HCT116 (cell line): ENCODE data around the gene LAMP5. TPM values are rescaled to one million over a fixed set of nuclear protein-coding genes. Genes with fewer than 3 reads are reported as not detected.

Source experiments
- ATAC-seq: fragments of 200-7000 bp; cut with Tn5 transposase; 2 replicates; pipeline ENCODE4 v1.9.1; 2020; ENCODE audit warnings: mild to moderate bottlenecking, moderate library complexity
- BruUV-seq: library from RNA; stranded (reverse); fragments of 400-500 nt; replicated peaks from 2 replicates; lab custom pipeline; 2021; lab: Mats Ljungman, UMichigan
- CTCF ChIA-PET: fragments of 300-600 bp; sonication (Branson Sonifier 250); formaldehyde crosslinking; loops from one replicate; lab custom pipeline; 2021; ENCODE audit warnings: antibody characterized with exemption; lab: Charles Lee
- POLR2A ChIA-PET: fragments of 300-600, 350-600 bp; sonication (Branson Sonifier 250); formaldehyde crosslinking; loops from one replicate; lab custom pipeline; 2021; ENCODE audit warnings: antibody characterized with exemption; lab: Charles Lee
- RAD21 ChIA-PET, 2 experiments: fragments of 300-600 bp; sonication (Branson Sonifier 250); formaldehyde crosslinking; loops; one replicate each; lab custom pipeline; 2023; ENCODE audit warnings: low total read pairs in 2 of 2; ENCODE audit not compliant: uncharacterized antibody in 2 of 2, unreplicated experiment in 2 of 2, low non-redundant PET in 1 of 2; lab: Charles Lee
- DNase-seq: peaks from one replicate; pipeline ENCODE4 v3.0.0-alpha.2; 2010; ENCODE audit warnings: low read depth, low spot score
- H2AFZ ChIP-seq: fragments of 200-600 bp; shearing (Covaris generic), sonication (generic); 2 replicates; pipeline ENCODE4 v1.6.1; 2017; ENCODE audit warnings: low read depth, mixed run types, mixed read lengths, antibody characterized with exemption, low read length; ENCODE audit not compliant: poor library complexity, severe bottlenecking
- H3K27ac ChIP-seq: 2 replicates; pipeline ENCODE4 v1.5.1; 2012; ENCODE audit warnings: low read depth, low read length
- H3K27me3 ChIP-seq: fragments of 200-600 bp; sonication (generic); 2 replicates; pipeline ENCODE4 v1.6.1; 2016; ENCODE audit warnings: mixed run types, low read length, mixed read lengths; ENCODE audit not compliant: insufficient read depth
- H3K36me3 ChIP-seq, 2 experiments: fragments of 200-500 bp in 1 of 2; fragments of 200-600 bp in 1 of 2; sonication (Bioruptor generic) in 1 of 2; sonication (generic) in 1 of 2; 2 replicates each; pipeline versions ENCODE4 v1.5.1 to v1.6.1; 2014 to 2016; ENCODE audit warnings: low read length in 2 of 2, inconsistent platforms in 1 of 2, mixed read lengths in 1 of 2, mixed run types in 1 of 2; ENCODE audit not compliant: insufficient read depth in 2 of 2, control insufficient read depth in 1 of 2
- H3K4me1 ChIP-seq, 2 experiments: fragments of 200-600 bp in 1 of 2; sonication (generic) in 1 of 2; 2 replicates each; pipeline versions ENCODE4 v1.5.1 to v1.6.1; 2012 to 2017; ENCODE audit warnings: low read length in 2 of 2, inconsistent platforms in 1 of 2, mild to moderate bottlenecking in 1 of 2, mixed read lengths in 1 of 2, mixed run types in 1 of 2, moderate library complexity in 1 of 2; ENCODE audit not compliant: insufficient read depth in 2 of 2, control insufficient read depth in 1 of 2
- H3K4me2 ChIP-seq: fragments of 200-600 bp; sonication (generic); 2 replicates; pipeline ENCODE4 v1.6.1; 2017; ENCODE audit warnings: mixed run types, low read length, mixed read lengths
- H3K4me3 ChIP-seq, 2 experiments: fragments of 200-600 bp in 1 of 2; sonication (generic) in 1 of 2; replicated peaks in 1 of 2; 2 replicates each; pipeline ENCODE4 v1.5.1; 2011 to 2016; ENCODE audit warnings: low read length in 2 of 2, control low read depth in 1 of 2, low read depth in 1 of 2, mild to moderate bottlenecking in 1 of 2, mixed read lengths in 1 of 2, mixed run types in 1 of 2
- H3K79me2 ChIP-seq: fragments of 200-600 bp; sonication (generic); 2 replicates; pipeline ENCODE4 v1.6.1; 2017; ENCODE audit warnings: mild to moderate bottlenecking, mixed run types, low read length, moderate library complexity, mixed read lengths; ENCODE audit not compliant: insufficient read depth
- H3K9ac ChIP-seq: fragments of 200-600 bp; sonication (generic); 2 replicates; pipeline ENCODE4 v1.6.1; 2016; ENCODE audit warnings: low read length, mixed read lengths
- H3K9me2 ChIP-seq: fragments of 200-600 bp; sonication (generic), shearing (Covaris generic); 2 replicates; pipeline ENCODE4 v1.6.1; 2017; ENCODE audit warnings: mixed run types, mild to moderate bottlenecking, moderate library complexity; ENCODE audit not compliant: insufficient read depth
- H3K9me3 ChIP-seq, 2 experiments: fragments of 200-500 bp in 1 of 2; fragments of 200-600 bp in 1 of 2; sonication (Bioruptor generic) in 1 of 2; sonication (generic) in 1 of 2; 2 replicates each; pipeline ENCODE4 v1.6.1; 2014 to 2017; ENCODE audit warnings: low read length in 2 of 2, mixed read lengths in 2 of 2, inconsistent platforms in 1 of 2, low read depth in 1 of 2, mild to moderate bottlenecking in 1 of 2, mixed run types in 1 of 2, moderate library complexity in 1 of 2; ENCODE audit not compliant: control insufficient read depth in 1 of 2, insufficient read depth in 1 of 2
- H4K20me1 ChIP-seq: fragments of 200-600 bp; sonication (generic), shearing (Covaris generic); 2 replicates; pipeline ENCODE4 v1.6.1; 2017; ENCODE audit warnings: mixed run types, mild to moderate bottlenecking, moderate library complexity; ENCODE audit not compliant: insufficient read depth
- ATF3 ChIP-seq: IDR thresholded peaks from 2 replicates; pipeline ENCODE4 v1.6.1; 2012
- CBX3 ChIP-seq: IDR thresholded peaks from 2 replicates; pipeline ENCODE4 v1.6.1; 2012; ENCODE audit warnings: low read depth
- CEBPB ChIP-seq: IDR thresholded peaks from 2 replicates; pipeline ENCODE4 v1.6.1; 2012; ENCODE audit warnings: low read depth
- CTCF ChIP-seq, 3 experiments: fragments of 200-600 bp in 1 of 3; sonication (generic) in 1 of 3; IDR thresholded peaks in 2 of 3; conservative IDR thresholded peaks in 1 of 3; 2 replicates each; pipeline ENCODE4 v1.5.1; 2012 to 2017; ENCODE audit warnings: low read depth in 2 of 3, low read length in 2 of 3, antibody characterized with exemption in 1 of 3, borderline replicate concordance in 1 of 3, control low read depth in 1 of 3, mild to moderate bottlenecking in 1 of 3, mixed read lengths in 1 of 3, mixed run types in 1 of 3, moderate library complexity in 1 of 3; ENCODE audit not compliant: insufficient read depth in 1 of 3
- EGR1 ChIP-seq: IDR thresholded peaks from 2 replicates; pipeline ENCODE4 v1.6.1; 2012; ENCODE audit warnings: low read depth
- ELF1 ChIP-seq: IDR thresholded peaks from 2 replicates; pipeline ENCODE4 v1.6.1; 2012; ENCODE audit warnings: low read depth, borderline replicate concordance
- EZH2phosphoT487 ChIP-seq: fragments of 200-600 bp; IDR thresholded peaks from 2 replicates; pipeline ENCODE4 v1.6.1; 2018; ENCODE audit warnings: antibody characterized with exemption, borderline replicate concordance
- FOSL1 ChIP-seq: IDR thresholded peaks from 2 replicates; pipeline ENCODE4 v1.6.1; 2012; ENCODE audit warnings: low read depth
- RAD21 ChIP-seq: IDR thresholded peaks from 2 replicates; pipeline ENCODE4 v1.6.1; 2012; ENCODE audit warnings: low read depth, mild to moderate bottlenecking
- REST ChIP-seq: IDR thresholded peaks from 2 replicates; pipeline ENCODE4 v1.6.1; 2012; ENCODE audit warnings: low read depth
- SIN3A ChIP-seq: IDR thresholded peaks from 2 replicates; pipeline ENCODE4 v1.6.1; 2012; ENCODE audit warnings: low read depth
- SP1 ChIP-seq: IDR thresholded peaks from 2 replicates; pipeline ENCODE4 v1.6.1; 2012; ENCODE audit warnings: low read depth
- SRF ChIP-seq: IDR thresholded peaks from 2 replicates; pipeline ENCODE4 v1.6.1; 2012; ENCODE audit warnings: low read depth
- TCF7L2 ChIP-seq: IDR thresholded peaks from 2 replicates; pipeline ENCODE4 v1.7.0; 2011; ENCODE audit warnings: borderline replicate concordance, inconsistent platforms; ENCODE audit not compliant: insufficient read depth, insufficient read length; ENCODE audit errors: extremely low read depth
- ZBTB33 ChIP-seq: IDR thresholded peaks from 2 replicates; pipeline ENCODE4 v1.6.1; 2011; ENCODE audit warnings: mild to moderate bottlenecking, low read length, moderate library complexity; ENCODE audit not compliant: insufficient replicate concordance; ENCODE audit errors: extremely low read depth
- intact Hi-C: fragments of 100-400 bp; cut with micrococcal nuclease; formaldehyde crosslinking; loops from 2 replicates; pipeline ENCODE4 v1.10.0; 2022
- total RNA-seq: library from RNA; stranded (reverse); gene quantifications from one replicate; pipeline ENCODE4 v1.2.1, GENCODE V29; 2021; ENCODE audit not compliant: unreplicated experiment

LAMP5 gene
- total RNA-seq, 1 experiment from 2014 or later = not detected

GRCh38 chr20:9523636-9524035 is 9.2 kb downstream of the LAMP5 start (continued):
- TF ChIP-seq TCF7L2 = no peak
- TF ChIP-seq RAD21 = no peak
- no peak for TF ChIP-seq FOSL1
- no peak for TF ChIP-seq ZBTB33
- no peak for TF ChIP-seq CBX3
- TF ChIP-seq EZH2phosphoT487 = no peak
- no peak for TF ChIP-seq ELF1
- no peak for TF ChIP-seq CEBPB
- no peak for TF ChIP-seq SIN3A
- TF ChIP-seq, all 23 proteins: peak for 0

- no peak for ATAC-seq
- POLR2A ChIA-PET = no interaction called here
- no TSS peak for BruUV-seq
- TF ChIP-seq SIN3A (no peak), ATF3 (no peak), RAD21 (no peak), CTCF (IDR thresholded peaks at IDR 0.05 in 2 of 3, conservative IDR thresholded peaks at IDR 0.05 in 1 of 3; ENCODE audit: borderline replicate concordance in 1 of 3, insufficient read depth in 1 of 3, low read depth in 2 of 3, low read length in 2 of 3) (no peak), SRF (no peak), CEBPB (no peak), REST (no peak), SP1 (no peak), EGR1 (no peak), ZBTB33 (no peak), TCF7L2 (no peak)
Measured at GRCh38 chr20:9531581-9531980, 17.2 kb downstream of the LAMP5 start.

More at GRCh38 chr20:9531581-9531980, 17.2 kb downstream of the LAMP5 start:
- no peaks in the 10 kb centered on the region for H3K9me2 ChIP-seq
- no peak overlapping the region for H3K4me2 ChIP-seq
- no peaks in the 10 kb centered on the region for H3K4me1 ChIP-seq
- H2AFZ ChIP-seq = no peak overlapping the region
- intact Hi-C loops = no loop called here
- H4K20me1 ChIP-seq = no peaks in the 10 kb centered on the region
- no peak overlapping the region for H3K9ac ChIP-seq
- CTCF ChIA-PET = no interaction called here
- RAD21 ChIA-PET = no interaction called here
- no peak overlapping the region for H3K27ac ChIP-seq
- no peaks in the 10 kb centered on the region for H3K36me3 ChIP-seq
- H3K79me2 ChIP-seq = no peaks in the 10 kb centered on the region
- 0 out of 2 replicates have a peak, but pooled peaks cover 21% of the 10 kb centered on the region for H3K27me3 ChIP-seq
- H3K9me3 ChIP-seq = no peaks in the 10 kb centered on the region
- no peak overlapping the region for H3K4me3 ChIP-seq
- no peak for DNase-seq
